ENCODE data around the gene ISM1.

Gene ISM1

DNA sequence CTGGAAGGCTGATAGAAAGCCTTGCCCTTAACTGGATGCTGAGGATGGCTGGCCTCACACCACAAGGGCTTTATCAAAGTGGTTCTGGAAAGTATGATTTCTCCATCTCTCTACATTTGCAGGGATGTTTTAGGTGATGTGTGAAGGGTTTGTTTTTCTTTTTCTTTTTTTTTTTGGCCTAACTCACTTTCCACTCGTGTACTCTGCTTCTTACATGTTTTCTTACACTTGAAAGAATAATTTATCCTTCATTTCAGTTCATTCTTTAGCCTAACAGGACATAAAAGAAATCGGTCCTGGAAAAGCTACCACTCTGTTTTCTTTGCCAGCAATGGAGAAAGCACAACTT is 41.2 kb downstream of the ISM1 start:
- no peak overlapping the region for H3K4me3 ChIP-seq (ENCODE audit: low read length)
- TF ChIP-seq, protein P1, sequence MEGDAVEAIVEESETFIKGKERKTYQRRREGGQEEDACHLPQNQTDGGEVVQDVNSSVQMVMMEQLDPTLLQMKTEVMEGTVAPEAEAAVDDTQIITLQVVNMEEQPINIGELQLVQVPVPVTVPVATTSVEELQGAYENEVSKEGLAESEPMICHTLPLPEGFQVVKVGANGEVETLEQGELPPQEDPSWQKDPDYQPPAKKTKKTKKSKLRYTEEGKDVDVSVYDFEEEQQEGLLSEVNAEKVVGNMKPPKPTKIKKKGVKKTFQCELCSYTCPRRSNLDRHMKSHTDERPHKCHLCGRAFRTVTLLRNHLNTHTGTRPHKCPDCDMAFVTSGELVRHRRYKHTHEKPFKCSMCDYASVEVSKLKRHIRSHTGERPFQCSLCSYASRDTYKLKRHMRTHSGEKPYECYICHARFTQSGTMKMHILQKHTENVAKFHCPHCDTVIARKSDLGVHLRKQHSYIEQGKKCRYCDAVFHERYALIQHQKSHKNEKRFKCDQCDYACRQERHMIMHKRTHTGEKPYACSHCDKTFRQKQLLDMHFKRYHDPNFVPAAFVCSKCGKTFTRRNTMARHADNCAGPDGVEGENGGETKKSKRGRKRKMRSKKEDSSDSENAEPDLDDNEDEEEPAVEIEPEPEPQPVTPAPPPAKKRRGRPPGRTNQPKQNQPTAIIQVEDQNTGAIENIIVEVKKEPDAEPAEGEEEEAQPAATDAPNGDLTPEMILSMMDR (IDR thresholded peaks at IDR 0.05; ENCODE audit: insufficient read depth, low read depth, low read length, missing control alignments) = no peak
- no peak for DNase-seq (ENCODE audit: low read depth)

- TF ChIP-seq, protein P1 (IDR thresholded peaks at IDR 0.05; ENCODE audit: insufficient read depth, low read depth, low read length, missing control alignments) = no peak
- no peak overlapping the region for H3K4me3 ChIP-seq (ENCODE audit: low read length)
Observed at GRCh38 chr20:13262671-13263360, 41.7 kb downstream of the ISM1 start.

GRCh38 chr20:13263451-13263850 is 42.4 kb downstream of the ISM1 start:
- no peak overlapping the region for H3K4me3 ChIP-seq (ENCODE audit: low read length)
- TF ChIP-seq, protein P1 (IDR thresholded peaks at IDR 0.05; ENCODE audit: insufficient read depth, low read depth, low read length, missing control alignments) = no peak
- DNase-seq (ENCODE audit: low read depth) = no peak

More at GRCh38 chr20:13262671-13263360, 41.7 kb downstream of the ISM1 start:
- DNase-seq (ENCODE audit: low read depth) = no peak

DNA sequence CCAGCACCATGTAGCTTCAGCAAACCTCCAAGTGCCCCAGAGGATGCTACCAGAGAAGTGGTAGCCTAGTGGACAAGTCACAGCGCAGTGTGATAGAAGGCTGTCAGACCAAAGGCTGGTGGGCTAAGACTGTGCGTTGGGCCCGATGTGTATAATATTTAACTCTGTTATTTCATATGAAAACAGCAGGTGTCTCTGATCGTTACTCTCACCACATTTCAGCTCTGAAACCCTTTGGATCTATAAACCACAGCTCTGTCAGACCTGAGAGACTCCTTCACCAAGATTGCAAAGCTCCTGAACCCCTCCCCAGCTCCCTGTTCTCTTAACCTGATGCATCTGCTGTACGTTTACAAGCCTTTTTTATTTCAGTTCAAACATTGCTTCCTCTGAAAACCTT is 43.8 kb downstream of the ISM1 start:
- H3K4me3 ChIP-seq (ENCODE audit: low read length) = no peak overlapping the region
- no peak for DNase-seq (ENCODE audit: low read depth)
- TF ChIP-seq, protein P1 (IDR thresholded peaks at IDR 0.05; ENCODE audit: insufficient read depth, low read depth, low read length, missing control alignments) = no peak

DNA sequence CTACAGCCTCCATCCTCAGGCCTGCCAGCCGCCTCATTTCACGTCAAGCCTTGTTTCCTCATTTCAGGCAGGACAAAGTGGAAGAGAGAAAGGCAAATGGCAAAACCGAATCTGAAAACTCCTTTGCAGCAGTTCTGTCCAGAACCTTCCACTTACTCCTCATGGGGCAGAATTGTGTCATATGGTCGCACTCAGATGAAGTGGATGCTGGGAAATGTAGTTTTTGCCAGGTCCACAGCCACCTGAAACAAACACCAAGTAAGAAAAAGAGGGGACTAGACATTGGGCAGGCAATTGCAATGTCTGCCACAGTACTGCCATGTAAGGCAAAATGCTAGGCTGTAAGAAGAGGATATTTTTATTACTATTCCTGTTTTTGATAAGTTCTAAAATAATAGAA is 44.9 kb downstream of the ISM1 start:
- no peak overlapping the region for H3K4me3 ChIP-seq (ENCODE audit: low read length)
- no peak for DNase-seq (ENCODE audit: low read depth)
- TF ChIP-seq, protein P1 (IDR thresholded peaks at IDR 0.05; ENCODE audit: insufficient read depth, low read depth, low read length, missing control alignments) = no peak

DNA sequence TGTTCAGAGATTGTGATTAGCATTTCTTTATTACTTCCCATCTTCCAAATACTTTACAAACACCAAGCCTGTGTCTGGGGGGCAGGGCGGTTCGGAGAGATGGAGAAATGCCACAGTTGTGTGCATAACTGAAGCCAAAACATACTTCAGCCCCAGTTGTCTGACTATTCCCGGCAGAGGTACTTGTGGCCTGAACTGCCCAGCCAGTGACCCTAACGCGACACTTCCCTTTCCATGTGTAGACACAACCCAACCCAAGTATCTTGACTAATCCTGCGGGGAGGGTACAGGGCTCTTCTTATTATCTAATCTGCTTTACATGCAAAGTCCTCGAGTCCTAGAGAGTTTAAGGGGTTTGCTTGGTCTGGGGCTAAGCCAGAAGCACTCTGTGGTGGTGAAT is 46.2 kb downstream of the ISM1 start:
- no peak overlapping the region for H3K4me3 ChIP-seq (ENCODE audit: low read length)
- TF ChIP-seq, protein P1 (IDR thresholded peaks at IDR 0.05; ENCODE audit: insufficient read depth, low read depth, low read length, missing control alignments) = no peak
- no peak for DNase-seq (ENCODE audit: low read depth)

DNA sequence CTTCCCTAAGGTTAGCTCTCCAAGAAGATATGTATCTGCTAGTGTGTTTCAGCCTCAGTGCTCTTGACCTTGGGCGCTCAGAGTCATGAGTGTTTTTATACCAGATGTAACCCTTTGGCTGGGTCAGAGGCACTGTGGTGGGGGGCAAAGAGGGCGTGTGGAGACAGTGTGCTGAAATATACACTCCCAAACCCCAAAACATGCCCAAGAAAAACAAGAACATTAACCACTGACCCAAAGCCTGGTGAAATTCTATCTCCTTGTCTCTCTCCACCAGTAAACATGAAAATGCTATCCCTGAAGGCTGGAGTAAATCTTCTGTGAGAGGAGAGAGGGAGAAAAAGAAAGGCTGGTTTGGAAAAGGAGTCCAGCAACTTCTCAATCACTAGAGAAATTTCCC is 47.9 kb downstream of the ISM1 start:
- H3K4me3 ChIP-seq (ENCODE audit: low read length) = no peak overlapping the region
- no peak for DNase-seq (ENCODE audit: low read depth)
- TF ChIP-seq, protein P1 (IDR thresholded peaks at IDR 0.05; ENCODE audit: insufficient read depth, low read depth, low read length, missing control alignments) = no peak

All from epithelial cell of esophagus (primary cell).